Dendritic cell treated with granulocyte-macrophage colony-stimulating factor and Interleukin-4, amounts not matched to agents 40 ng/mL and 50 ng/mL, for 4 days (primary cell): ENCODE results near the gene ALKBH5.
A peak's percentile ranks its signal among the peaks of the same experiment; 100 is the strongest.

Source experiments
- H3K27ac Mint-ChIP-seq: one replicate; pipeline ENCODE4 v1.8.0; 2022; ENCODE audit warnings: mild to moderate bottlenecking, mixed read lengths
- H3K27me3 Mint-ChIP-seq: one replicate; pipeline ENCODE4 v1.8.0; 2022; ENCODE audit warnings: mild to moderate bottlenecking, mixed read lengths
- H3K36me3 Mint-ChIP-seq: one replicate; pipeline ENCODE4 v1.8.0; 2022; ENCODE audit warnings: low read depth, mixed read lengths
- H3K4me1 Mint-ChIP-seq: one replicate; pipeline ENCODE4 v1.8.0; 2022; ENCODE audit warnings: low read depth, mixed read lengths
- H3K4me3 Mint-ChIP-seq: one replicate; pipeline ENCODE4 v1.8.0; 2022; ENCODE audit warnings: mild to moderate bottlenecking, moderate library complexity, mixed read lengths
- H3K9me3 Mint-ChIP-seq: one replicate; pipeline ENCODE4 v1.8.0; 2022; ENCODE audit warnings: mixed read lengths
- intact Hi-C: fragments of 100-400 bp; cut with micrococcal nuclease; formaldehyde crosslinking; loops from one replicate; pipeline ENCODE4 v1.15.0; 2022

ALKBH5 gene

DNA sequence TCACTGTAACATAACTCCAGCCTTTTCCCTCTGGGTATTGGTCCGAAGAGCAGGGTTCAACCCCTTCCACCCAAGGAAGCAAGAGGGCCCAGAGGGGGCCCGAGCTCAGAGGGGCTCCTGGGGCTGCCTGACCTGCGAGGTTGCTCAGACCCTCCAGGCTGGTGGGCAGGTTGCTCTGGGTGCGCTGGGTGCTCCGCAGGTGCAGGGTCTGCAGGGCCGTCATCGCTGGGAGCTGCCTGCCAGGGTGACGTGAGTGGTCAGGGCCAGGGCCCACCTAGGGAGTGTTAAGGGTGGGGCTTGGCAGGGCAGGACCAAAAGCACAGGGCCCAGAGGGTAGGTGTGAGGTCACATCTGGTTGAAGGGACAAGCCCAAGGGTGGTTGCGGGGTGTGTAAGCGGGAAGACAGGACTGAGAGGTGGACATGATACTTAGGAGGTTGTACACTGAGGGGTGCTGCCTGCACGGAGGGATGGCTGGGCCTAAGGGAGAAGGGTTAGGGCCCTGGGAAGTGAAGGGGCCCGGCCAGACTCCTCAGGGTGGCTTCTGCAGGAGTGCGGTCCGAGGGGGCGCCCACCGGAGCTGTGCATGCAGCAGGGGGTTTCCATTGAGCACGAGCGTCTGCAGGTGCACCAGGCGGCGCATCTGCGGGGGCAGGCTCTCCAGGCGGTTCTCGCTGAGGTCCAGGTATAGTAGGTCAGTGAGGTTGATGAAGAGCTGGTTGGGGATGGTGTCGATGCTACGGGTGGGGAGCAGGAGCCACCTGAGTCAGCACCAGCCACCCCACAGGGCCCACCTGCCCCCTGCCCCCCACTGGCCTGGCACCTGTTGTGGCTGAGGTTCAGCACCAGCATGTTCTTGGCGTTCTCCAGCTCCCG, 70.6 kb downstream of the ALKBH5 start:
- Mint-ChIP-seq H3K4me3 (no peak overlapping the region), H3K9me3 (no peaks in the 10 kb centered on the region), H3K27ac (no peak overlapping the region), H3K4me1 (peaks cover 26% of the 10 kb centered on the region), H3K27me3 (no peaks in the 10 kb centered on the region), H3K36me3 (peaks cover 91% of the 10 kb centered on the region)
- intact Hi-C loops = no loop called here

DNA sequence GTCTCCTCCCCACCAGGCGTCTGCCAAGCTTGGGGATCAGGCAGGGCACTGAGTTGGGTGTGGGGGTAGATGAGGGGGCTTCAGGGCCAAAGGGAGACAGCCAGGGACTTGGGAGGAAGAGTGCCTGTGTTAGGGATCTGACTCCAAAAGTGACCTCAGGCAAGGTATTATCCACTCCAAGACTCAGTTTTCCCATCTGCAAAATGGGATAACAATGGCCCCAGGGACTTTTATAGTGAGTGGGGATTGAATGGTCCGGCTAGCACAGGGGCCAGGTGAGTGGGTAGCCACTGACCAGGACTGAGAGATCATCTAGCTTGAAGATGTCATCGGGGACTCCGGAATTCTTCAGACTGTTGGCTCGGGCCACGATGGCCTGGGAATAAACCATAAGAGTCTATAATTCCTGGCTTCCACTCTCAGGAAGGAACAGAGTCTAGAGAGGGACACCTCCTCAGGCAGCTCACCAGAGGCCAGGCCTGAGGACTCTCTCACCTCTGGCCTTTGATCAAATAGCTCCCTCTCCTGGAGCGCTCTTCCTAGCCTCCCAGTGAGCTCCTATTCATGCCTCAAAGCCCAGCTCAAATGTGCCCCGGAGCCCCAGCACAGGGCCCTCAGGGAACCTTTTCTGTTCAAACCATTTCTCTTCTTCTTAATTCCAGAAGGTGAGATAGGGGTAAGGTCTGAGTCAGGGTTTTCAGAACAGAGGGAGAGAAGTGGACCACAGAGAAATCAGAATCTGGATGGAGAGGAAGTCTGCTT, 71.4 kb downstream of the ALKBH5 start:
- Mint-ChIP-seq H3K4me3 (no peak overlapping the region), H3K27me3 (no peaks in the 10 kb centered on the region), H3K27ac (peak overlapping the region; percentile 30), H3K9me3 (no peaks in the 10 kb centered on the region), H3K4me1 (peaks cover 28% of the 10 kb centered on the region), H3K36me3 (peaks cover 82% of the 10 kb centered on the region)
- intact Hi-C loops = no loop called here

DNA sequence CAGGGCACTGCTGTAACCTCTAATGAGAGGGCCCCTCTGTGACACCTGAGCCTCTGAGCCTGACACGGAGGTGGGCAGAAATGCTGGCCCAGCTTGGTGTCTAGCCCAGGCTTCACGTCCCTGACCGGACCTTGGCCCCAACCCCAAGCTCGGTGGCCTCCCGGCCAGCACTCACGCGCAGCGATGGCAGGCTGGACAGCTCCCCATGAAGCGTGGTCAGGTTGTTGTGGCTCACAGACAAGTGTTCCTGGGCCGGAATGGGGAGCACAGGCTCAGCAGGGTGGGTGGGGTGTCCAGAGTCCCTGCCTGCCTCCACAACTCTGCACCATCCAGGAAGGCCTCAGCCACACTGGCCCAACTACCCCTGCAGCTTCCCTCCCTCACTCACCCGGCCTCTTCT, 72.7 kb downstream of the ALKBH5 start:
- intact Hi-C loops = loop anchor here (2.0 kb wide), 1 partner anchor 74 kb away; the partner anchor contains the start of gene ALKBH5
- H3K4me3 Mint-ChIP-seq = no peak overlapping the region
- H3K27ac Mint-ChIP-seq = peak overlapping the region; percentile 91
- peaks cover 35% of the 10 kb centered on the region for H3K4me1 Mint-ChIP-seq
- H3K9me3 Mint-ChIP-seq = no peaks in the 10 kb centered on the region
- no peaks in the 10 kb centered on the region for H3K27me3 Mint-ChIP-seq
- peaks cover 69% of the 10 kb centered on the region for H3K36me3 Mint-ChIP-seq

DNA sequence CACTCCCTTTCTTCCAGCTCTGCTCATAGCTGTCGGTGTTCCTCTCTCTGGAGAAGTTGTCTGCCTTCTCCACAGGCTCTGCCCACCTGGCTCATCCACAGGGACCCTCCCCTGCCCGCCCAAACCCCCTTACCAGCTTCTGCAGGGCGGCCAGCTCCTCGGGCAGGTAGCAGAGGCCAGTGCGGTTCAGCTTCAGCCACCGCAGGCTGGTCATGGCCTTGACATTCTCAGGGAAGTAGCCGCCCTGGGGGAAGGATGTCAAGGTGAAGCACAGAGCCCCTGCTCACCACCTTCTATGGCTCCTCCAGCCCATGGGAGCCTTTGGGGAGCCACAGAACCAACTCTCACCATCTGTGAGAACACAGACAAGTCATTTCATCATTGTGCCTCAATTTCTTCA, 73.1 kb downstream of the ALKBH5 start:
- H3K36me3 Mint-ChIP-seq = peaks cover 65% of the 10 kb centered on the region
- intact Hi-C loops = loop anchor here (2.0 kb wide), 1 partner anchor 74 kb away; the partner anchor contains the start of gene ALKBH5

DNA sequence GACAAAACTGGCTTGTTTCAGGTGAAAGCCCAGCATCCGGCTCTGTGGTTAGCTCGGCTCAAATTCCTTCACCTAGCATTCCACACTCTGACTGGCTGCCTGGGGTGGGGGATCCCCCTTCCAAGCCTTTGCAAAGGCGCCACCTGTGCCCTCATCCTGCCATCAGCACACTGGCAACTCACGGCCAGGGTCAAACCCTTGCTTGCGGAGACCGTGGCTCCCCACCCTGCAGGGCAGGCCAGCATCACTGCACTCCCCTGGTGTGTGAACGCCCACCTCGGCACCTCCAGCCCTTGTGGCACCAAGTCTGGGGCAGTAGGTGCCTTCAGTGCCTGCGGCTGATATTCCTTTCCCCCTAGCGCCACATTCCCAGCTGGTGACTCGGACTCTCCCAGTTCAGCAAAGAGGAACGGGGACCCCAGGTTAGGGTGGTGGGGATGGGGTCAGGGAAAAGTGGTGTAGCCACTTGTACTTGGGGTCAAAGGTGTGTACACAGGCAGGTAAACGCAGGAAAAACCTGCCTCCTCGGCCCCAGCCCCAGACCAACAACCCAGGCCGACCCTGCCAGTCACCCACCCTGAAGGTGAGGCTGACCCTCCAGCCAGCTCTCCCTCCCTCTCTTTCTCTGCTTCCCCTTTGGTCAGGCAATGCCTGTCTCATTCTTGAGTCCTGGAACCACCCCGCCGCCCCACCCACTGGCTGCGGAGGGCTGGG, 73.8 kb downstream of the ALKBH5 start:
- H3K27me3 Mint-ChIP-seq = no peaks in the 10 kb centered on the region
- H3K27ac Mint-ChIP-seq = peak overlapping the region; percentile 91
- peaks cover 46% of the 10 kb centered on the region for H3K4me1 Mint-ChIP-seq
- intact Hi-C loops = loop anchor here (2.0 kb wide), 1 partner anchor 75 kb away; the partner anchor contains the start of gene ALKBH5
- H3K4me3 Mint-ChIP-seq = peak overlapping the region; percentile 95
- peaks cover 59% of the 10 kb centered on the region for H3K36me3 Mint-ChIP-seq
- H3K9me3 Mint-ChIP-seq = no peaks in the 10 kb centered on the region

More for the DNA sequence above, 73.1 kb downstream of the ALKBH5 start:
- peaks cover 40% of the 10 kb centered on the region for H3K4me1 Mint-ChIP-seq
- peak overlapping the region; percentile 95 for H3K4me3 Mint-ChIP-seq
- H3K9me3 Mint-ChIP-seq = no peaks in the 10 kb centered on the region
- peak overlapping the region; percentile 91 for H3K27ac Mint-ChIP-seq
- no peaks in the 10 kb centered on the region for H3K27me3 Mint-ChIP-seq

DNA sequence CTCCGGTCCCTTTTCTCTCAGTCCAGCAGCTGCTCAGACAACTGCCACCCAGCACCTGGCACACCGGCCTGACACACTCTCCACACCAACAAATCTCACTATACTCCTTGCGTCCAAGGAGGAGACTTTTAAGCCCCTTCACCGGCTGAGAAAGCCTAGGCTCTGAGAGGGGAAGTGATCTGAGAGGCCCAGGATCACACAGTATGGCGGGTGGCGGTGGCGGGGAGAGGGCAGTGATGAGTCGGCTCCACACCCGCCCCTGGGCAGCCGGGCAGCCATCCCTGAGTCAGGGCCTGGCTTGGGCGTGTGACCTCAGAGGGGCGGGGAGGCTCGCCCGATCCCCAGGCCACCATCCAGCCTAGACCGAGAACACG, 74.3 kb downstream of the ALKBH5 start:
- peaks cover 51% of the 10 kb centered on the region for H3K4me1 Mint-ChIP-seq
- H3K27ac Mint-ChIP-seq = peak overlapping the region; percentile 91
- H3K9me3 Mint-ChIP-seq = no peaks in the 10 kb centered on the region
- H3K27me3 Mint-ChIP-seq = no peaks in the 10 kb centered on the region
- peak overlapping the region; percentile 95 for H3K4me3 Mint-ChIP-seq
- peaks cover 57% of the 10 kb centered on the region for H3K36me3 Mint-ChIP-seq
- intact Hi-C loops = loop anchor here (1.0 to 2.0 kb wide), 2 partner anchors 57 to 75 kb away; partner anchors contain the start of genes ALKBH5 and SMCR8

DNA sequence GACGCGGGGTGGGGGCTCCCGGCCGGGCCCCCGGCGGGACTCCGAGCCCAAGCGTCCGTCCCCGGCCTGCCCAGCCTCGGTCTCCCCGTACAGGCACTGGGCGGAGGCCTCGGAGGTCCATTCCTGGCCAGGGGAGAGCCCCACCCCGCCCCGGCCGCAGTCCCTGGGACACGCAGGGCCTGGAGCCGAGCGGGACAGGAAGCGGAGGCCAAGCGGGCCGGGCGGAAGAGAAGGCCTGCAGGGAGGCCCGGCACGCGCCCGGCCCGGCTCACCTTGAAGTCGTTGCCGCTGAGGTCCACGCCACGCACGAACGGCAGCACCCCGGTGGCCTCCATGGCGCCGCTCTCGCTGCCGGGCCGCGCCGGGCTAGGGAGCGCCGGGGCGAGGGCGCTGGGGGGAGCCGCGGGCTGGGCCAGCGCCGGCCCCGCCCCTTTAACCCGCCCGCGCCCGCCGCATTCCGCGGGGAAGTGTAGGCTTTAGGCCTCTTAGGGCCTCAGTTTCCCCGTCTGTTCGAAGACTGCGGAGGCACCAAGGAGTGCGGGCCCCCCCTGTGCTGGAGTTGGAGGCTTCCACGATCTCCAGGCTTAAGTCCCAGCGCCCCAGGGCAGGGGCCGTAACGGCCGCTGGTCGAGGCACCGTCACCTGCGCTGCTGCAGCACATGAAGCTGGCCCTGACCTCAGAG, 74.9 kb downstream of the ALKBH5 start, which contains the start of gene FLII:
FLII (minus strand) TSS at position 383 of the 683 bp plus-strand sequence; CDS start at position 335, 48 bp downstream.
- Mint-ChIP-seq H3K9me3 (no peaks in the 10 kb centered on the region), H3K27ac (peak within 1 kb of the TSS; percentile 91), H3K4me1 (peaks cover 56% of the 10 kb centered on the region), H3K36me3 (peaks cover 57% of the 10 kb centered on the region), H3K4me3 (peak within 1 kb of the TSS; percentile 95), H3K27me3 (no peaks in the 10 kb centered on the region)
- intact Hi-C loops = loop anchor here (1.0 kb wide), 1 partner anchor 57 kb away; the partner anchor contains the start of gene SMCR8
